Activated CD4-positive, alpha-beta T cell treated with anti-CD3 and anti-CD28 coated beads for 4 hours (primary cell): ENCODE data around the gene CD80.
"Not testable (repeated sequence)": the region's sequence is repeated elsewhere in the genome, so short reads cannot be mapped to it uniquely, and the experiment has no call there.

ENCODE experiments used
- DNase-seq, 2 donors: peaks; one replicate each; pipeline ENCODE4 v3.0.0-alpha.2; 2020

The CD80 gene

GRCh38 chr3:119559441-119559963 lies at the start of gene CD80:
CD80 (minus strand) TSS chr3:119559614; CDS start chr3:119557728, 1,886 bp downstream.
- peak; percentile 49 for DNase-seq

DNA sequence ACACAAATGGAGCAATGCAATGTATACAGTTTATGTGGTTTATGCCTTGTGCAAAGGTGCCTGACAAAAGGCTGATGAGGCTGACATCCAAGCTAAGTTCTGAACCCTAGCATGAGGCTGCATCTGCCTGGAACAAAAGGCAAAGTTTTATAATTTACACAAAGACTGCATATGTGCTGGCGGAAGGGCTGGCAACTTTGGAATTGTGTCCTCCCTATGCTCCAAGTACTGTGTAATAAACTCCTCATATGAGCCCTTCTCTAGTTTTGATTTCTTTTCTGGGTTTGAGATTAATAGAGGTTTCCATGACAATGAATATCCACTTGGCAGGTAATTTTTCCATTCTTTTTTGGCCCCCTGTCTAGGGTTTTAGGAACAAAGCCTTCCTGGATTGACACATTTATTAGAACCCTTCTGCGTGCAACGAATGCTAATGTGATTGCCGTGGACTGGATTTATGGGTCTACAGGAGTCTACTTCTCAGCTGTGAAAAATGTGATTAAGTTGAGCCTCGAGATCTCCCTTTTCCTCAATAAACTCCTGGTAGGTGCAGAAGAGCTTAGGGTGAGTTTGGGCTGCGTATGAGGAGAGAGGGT lies 49.1 kb upstream of the CD80 start:
- DNase-seq: no peak

DNA sequence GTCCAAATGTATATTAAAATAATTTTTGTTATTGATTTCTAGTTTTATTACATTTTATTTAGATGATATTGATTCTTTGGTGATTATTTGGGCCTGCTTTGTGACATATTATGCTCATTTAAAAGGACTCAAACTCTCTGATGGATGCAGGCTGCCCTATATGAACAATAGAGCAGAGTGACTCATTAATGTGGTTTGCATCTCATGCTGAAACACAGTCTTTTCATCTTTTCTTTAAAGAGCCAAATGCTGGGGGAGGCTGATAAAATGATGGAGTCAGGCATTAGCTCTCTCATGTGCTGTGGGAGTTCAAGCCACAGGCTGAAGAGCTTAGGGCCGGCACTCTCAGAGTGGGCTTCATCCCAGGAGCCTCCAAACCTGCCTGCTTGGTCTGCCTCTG lies 45.5 kb upstream of the CD80 start:
- no peak for DNase-seq

DNA sequence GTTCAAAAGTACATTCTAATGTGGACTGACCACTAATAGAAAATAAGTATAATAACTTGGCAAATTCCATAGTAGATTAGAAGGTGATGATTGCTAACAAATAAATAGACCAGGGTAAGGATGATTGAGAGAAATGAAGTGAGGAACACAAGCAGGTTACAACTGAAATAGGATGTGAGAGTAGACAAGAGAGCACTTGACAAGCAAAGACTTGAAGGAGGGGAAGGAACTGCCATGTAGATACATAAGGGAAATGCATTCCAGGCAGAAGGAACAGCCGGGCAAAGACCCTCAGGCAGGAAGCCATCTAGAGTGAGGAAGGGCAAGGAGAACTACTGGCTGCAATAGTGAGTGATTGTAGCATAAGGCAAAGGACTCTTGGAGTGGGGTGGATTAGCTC lies 43.3 kb upstream of the CD80 start:
- no peak for DNase-seq

DNA sequence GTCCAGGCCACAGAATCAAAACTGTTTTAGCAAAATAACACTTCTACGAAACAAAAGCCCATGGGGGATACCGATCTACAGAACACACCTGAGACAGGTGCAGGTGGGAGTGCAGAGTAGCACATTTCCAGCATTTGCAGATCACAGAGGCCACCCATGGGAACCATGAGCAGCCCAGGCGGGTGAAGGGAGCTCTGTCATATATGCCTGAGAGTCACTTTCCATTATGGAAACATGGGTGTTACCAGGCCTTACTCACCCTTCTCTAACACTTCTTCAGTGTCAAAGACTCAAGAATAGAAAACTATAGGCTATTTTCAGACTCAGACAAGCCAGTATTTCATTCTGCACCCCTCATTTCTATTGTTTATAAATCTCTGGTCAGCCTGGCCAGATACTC lies 41.7 kb upstream of the CD80 start:
- no peak for DNase-seq

- no peak for DNase-seq
Measured at GRCh38 chr3:119600732-119601131, 41.3 kb upstream of the CD80 start.

GRCh38 chr3:119599558-119600174 lies 40.3 kb upstream of the CD80 start:
- DNase-seq: no peak

DNA sequence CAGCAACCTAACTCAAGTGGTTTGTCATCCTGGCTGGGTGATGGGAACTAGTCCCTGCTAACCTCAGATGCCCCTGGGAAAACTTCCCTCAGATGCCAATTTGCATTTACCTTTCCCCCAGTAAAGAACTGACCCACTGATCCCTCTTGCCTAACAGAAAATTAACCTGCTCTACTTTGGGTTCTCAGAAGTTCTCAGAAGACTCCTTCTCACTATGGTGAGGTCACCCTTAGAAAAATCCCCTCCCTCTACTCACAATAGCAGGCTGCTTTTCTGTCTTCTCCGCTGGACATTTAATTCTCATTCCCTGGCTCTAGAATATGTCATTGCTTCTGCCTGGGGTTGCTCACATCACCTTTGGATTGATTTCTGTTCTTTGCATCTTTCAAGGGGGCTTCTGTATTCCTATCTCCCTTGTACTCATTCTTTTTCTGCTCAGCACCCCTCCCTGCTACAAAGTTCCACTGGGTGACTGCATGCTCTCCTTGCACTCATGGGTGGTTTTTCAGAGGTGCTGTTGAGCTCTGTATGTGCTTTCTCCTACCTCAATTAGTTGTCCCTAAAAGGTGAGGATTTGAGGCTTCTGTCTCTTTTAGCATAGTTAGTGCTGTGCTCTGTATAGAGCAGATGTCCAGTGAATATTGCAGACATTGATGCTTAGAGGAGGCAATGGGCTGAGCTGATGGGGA lies 39.1 kb upstream of the CD80 start:
- no peak for DNase-seq

DNA sequence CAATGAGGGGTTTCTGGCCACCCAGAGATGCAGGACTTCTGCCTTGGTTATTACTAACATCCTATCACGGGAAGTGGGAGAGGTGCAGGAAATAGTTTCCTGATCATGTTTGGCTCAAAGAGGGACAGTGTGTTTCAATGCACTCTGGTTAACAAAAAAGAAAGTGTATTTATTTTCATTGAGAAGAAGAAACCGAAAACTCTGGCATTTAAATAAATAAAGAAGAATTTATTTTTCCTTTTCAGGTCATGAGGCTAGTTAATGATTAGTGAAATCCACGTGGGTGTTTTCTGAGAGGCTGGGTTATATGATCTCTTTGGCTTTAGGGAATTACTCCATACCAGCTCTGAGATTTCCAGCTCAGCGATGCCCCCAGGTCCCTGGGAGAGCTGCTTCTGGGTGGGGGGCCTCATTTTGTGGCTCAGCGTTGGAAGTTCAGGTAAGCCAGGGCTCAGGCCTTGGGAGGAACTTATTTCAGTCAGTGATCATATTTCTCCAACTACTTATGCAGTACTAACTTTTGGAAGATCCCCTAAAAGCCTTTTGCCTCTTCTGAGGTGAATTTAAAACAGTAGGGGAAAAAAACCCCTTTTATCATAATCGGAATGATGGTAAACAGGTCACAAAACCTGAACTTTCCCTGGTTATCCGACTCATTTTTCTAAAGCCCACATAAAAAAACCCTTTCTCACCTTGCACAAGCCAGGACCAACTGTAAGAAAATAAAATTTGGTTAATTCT lies 38.3 kb upstream of the CD80 start, which contains the start of gene PLA1A:
Gene PLA1A, plus strand, starts transcription at position 338 of the 741 bp plus-strand sequence. Its CDS starts 29 bp downstream, at position 367.
- DNase-seq: no peak

- DNase-seq: no peak
Measured at GRCh38 chr3:119596398-119596797, 37.0 kb upstream of the CD80 start.

- no peak for DNase-seq
Measured at GRCh38 chr3:119595639-119596334, 36.4 kb upstream of the CD80 start.

DNA sequence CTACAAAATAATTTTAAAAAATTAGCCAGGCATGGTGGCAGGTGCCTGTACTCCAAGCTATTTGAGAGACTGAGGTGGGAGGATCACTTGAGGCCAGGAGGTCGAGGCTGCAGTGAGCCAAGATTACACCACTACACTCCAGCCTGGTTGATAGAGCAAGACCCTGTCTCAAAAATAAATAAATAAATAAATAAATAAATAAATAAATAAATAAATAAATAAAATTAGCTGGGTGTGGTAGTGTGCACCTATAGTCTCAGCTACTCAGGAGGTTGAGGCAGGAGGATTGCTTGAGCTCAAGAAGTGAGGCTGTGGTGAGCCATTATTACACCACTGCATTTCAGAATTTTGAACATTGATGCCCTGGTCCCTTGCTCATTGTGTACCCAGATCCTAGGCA lies 35.5 kb upstream of the CD80 start:
- not testable (repeated sequence) for DNase-seq

DNA sequence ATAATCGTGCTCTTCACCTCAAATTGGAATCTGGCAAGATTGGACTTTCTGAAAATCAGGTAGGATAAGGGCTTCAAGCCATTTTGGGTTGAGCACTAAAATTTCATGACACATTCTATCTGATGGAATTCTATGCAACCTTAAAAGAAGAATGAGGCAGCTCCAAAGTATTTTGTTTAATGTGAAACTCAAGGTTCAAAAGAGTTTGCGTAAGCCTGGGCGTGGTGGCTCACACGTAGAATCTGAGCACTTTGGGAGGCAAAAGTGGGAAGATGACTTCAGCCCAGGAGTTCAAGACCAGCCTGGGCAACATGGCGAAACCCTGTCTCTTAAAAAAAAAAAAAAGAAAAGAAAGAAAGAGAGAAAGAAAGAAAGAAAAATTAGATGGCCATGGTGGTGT lies 34.7 kb upstream of the CD80 start:
- no peak for DNase-seq

GRCh38 chr3:119592861-119593260 lies 33.4 kb upstream of the CD80 start:
- DNase-seq: no peak

DNA sequence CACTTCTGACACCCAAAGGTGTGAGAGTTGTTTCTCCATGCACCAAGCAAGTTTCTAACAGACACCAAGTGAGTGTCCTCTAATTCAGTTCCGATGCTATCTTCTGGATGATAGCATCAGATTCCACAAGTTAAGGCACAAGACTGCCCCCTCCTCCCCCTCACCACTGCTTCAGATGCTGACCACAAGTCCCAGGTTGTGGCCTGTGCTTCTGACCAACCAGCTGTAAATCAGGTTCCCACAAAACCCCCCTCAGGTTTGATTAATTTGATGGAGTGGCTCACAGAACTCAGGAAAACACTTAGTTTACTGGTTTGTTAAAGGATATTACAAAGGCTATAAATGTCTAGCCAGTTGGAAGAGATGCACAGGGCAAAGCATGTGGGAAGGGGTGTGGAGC lies 31.3 kb upstream of the CD80 start:
- no peak for DNase-seq

DNA sequence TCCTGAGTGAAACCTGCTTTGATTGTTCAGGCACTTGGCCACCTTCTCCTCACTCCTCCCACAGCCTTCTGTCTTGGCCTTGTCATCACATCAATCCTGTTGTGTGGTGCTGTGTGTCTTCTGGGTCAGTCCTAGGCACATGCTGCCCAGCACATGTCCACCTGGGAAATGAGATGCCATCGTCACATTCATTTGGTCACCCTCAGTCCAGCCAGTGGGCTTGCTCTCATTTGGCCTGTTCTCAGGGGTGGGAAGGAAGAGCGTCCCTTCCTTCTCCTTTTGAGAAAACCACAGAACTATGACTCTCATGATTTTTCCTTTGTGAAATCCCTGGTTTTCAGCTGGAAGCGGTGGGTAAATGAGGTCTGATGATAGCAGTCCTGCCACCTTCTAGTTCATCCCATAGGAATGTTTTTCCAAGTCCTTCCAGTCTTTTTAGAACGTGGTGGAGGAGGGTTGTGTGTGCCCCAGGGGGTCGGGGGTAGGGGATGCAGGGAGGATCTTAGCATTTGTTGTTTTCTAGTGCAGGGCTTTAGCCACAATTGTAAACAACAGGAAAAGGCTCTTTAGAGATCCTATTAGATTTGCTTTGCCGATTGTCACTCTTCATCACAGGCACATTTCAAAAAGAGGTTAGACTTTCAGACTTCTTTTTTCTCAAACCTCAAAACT lies 29.8 kb upstream of the CD80 start:
- no peak for DNase-seq

GRCh38 chr3:119588112-119588511 lies 28.7 kb upstream of the CD80 start:
- peak in 1 of 2 donors; percentile 19 for DNase-seq

GRCh38 chr3:119586733-119587172 lies 27.3 kb upstream of the CD80 start:
- no peak for DNase-seq

GRCh38 chr3:119585856-119586570 lies 26.6 kb upstream of the CD80 start:
- no peak for DNase-seq

DNA sequence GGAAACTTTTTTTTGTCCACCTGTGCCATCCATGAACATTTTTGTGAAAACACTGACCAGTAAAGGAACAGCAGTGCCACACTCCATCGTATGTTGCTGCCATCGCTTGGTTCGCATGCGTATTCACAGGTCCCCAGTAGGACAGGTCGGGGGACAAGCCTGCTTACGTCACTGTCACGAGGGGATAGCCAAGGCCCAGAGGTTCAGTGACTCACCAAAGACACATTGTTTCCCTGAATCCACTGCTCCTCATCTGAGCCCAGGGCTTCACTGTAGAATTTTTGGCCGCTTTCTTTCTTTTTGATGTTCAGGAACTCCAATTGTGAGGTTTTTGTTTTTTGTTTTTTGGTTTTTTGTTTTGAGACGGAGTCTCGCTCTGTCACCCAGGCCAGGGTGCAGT lies 25.8 kb upstream of the CD80 start:
- no peak for DNase-seq

GRCh38 chr3:119582178-119582577 lies 22.8 kb upstream of the CD80 start:
- peak; percentile 21 to 26 for DNase-seq
